Retinal pigment epithelial cell (primary cell): ENCODE data around the gene PPP1R13L.
"Not testable (repeated sequence)": the region's sequence is repeated elsewhere in the genome, so short reads cannot be mapped to it uniquely, and the experiment has no call there.

Experiments used
- DNase-seq: peaks from one replicate; pipeline ENCODE4 v3.0.0-alpha.2; 2010; ENCODE audit warnings: low read depth
- H3K4me3 ChIP-seq: 2 replicates; pipeline ENCODE4 v1.5.1; 2011; ENCODE audit warnings: mild to moderate bottlenecking, low read length, control low read depth, moderate library complexity
- CTCF ChIP-seq: conservative IDR thresholded peaks from 2 replicates; pipeline ENCODE4 v1.5.1; 2011; ENCODE audit warnings: low read depth, low read length, control low read depth, inconsistent platforms

PPP1R13L gene

DNA sequence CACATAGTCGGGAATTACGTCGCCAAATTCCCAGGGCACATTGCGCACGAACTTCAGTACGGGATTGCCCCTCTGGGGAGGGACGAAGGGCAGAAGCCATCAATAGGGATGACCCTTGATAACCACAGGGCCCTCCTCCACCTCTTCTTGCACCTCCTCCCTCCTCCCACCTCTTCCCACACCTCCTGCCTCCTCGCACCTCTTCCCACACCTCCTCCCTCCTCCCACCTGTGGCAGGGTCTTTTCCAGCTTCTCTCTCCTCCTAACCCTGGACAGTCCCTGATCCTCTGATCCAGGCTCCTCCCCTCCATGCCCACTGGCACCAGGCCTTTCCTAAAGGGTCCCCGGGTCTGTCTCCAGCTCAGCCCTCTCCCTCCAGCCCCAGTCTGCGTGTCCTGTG, 15.5 kb upstream of the PPP1R13L start:
- no peak for DNase-seq
- H3K4me3 ChIP-seq = no peak overlapping the region
- TF ChIP-seq CTCF = no peak

- DNase-seq = no peak
- no peak overlapping the region for H3K4me3 ChIP-seq
- TF ChIP-seq CTCF = no peak
These were observed 15.0 kb upstream of the PPP1R13L start for GRCh38 chr19:45419895-45420294.

GRCh38 chr19:45419396-45419795, 14.5 kb upstream of the PPP1R13L start:
- no peak for DNase-seq

DNA sequence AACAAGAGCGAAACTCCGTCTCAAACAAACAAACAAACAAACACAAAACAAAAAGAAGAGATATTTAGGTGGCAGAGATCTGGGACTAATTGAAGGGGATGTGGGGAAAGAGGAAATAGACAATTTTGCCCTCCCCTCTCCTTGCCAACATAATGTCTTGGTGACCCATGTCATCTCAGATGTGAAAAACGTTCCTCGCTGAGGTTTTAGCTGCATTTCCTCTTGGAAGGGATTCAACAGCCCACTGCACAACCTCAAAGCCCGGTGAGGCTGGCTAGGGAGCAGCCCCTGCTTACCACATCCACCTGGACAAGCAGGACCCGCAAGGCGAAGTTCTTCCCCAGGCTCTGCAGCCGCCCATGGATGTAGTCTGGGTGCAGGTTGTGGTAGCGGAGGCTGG, 13.9 kb upstream of the PPP1R13L start:
- H3K4me3 ChIP-seq = no peak overlapping the region
- no peak for TF ChIP-seq CTCF
- no peak for DNase-seq

More at GRCh38 chr19:45419396-45419795, 14.5 kb upstream of the PPP1R13L start:
- H3K4me3 ChIP-seq = no peak overlapping the region
- no peak for TF ChIP-seq CTCF

DNA sequence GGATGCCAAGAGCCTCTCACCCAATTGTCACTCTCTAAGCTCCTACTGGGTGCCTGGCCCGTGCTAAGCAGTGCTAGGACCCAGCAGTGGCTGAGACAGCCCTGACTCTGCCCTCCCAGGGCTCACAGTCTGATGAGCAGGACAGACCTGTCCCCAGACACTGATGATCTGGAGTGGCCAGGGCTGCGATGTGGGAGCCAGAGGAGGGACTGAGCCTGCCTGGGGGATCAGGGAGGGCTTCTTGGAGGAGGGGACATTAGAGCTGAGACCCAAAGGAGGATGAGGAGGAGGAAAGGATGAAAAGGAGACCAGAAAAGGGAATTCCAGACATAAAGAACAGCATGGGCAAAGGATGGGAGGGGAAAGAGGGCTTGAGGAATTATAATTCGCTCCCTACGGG, 12.3 kb upstream of the PPP1R13L start:
- DNase-seq = no peak
- H3K4me3 ChIP-seq = no peak overlapping the region
- TF ChIP-seq CTCF = no peak

DNA sequence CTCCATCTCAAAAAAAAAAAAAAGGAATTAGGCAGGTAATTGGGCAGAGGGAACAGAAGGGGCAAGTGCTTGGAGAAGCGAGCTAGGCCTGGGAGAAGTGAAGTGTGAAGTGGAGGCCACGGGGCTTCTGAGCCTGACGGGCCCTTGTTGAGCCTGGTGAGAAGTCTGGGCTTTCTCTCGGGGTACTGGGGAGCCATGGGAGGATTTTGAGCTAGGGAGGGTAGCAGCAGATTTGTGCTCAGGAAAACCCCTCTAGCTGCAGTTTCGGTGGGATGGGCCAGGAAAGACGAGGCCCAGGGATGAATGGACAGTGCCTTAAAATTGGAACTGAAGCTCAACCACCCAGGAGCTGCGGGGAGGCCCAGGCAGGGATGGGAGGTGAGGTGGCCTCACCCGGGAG, 9.6 kb upstream of the PPP1R13L start:
- no peak overlapping the region for H3K4me3 ChIP-seq
- no peak for DNase-seq
- no peak for TF ChIP-seq CTCF

DNA sequence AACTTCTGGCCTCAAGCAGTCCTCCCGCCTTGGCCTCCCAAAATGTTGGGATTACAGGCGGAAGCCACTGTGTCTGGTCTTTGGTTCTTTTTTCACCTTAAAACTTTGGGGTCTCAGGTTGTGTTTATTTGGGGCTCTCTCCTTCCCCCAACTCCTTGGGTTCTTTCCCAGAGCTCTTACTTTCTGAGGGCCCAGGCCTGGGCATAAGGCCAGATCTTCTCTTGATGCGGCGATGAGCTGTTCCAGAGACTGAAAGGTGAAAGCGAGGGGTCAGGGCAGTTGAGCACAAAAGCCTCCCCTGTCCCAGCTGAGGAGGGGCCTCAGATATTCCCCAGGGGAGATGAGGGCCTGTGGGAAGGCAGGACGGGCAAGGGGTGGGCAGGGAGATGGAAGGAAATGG, 8.6 kb upstream of the PPP1R13L start:
- no peak overlapping the region for H3K4me3 ChIP-seq
- no peak for DNase-seq
- no peak for TF ChIP-seq CTCF

- H3K4me3 ChIP-seq, DNase-seq: not testable (repeated sequence)
These were observed 5.5 kb upstream of the PPP1R13L start for GRCh38 chr19:45410330-45410729.
